ENCODE data around the gene TCTN2. TPM values are rescaled to one million over a fixed set of nuclear protein-coding genes. Genes with fewer than 3 reads are reported as not detected.

The TCTN2 gene
- total RNA-seq, 2 experiments from 2014 or later = 3.3 to 3.6 TPM

DNA sequence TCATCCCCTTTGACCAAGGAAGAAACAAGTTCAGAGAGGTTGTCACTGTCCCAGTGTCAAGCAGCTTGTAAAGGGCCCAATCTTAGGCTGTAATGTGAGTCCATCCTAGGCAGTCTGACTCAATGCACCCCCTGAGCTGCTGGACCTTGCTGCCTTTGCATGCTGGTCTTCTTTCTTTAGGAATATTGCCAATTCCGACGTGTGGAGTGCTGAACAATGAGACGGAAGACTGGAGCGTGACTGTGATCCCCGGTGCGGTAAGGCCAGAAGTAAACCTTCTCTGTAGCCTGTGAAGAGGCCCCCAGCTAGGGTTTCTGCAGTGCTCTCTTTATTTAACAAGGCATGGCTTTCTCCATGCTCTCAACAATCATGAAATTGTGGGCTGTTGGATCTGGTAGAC lies 963 bp downstream of the TCTN2 start:
- no peaks in the 10 kb centered on the region for H3K27me3 Mint-ChIP-seq
- H3K9me3 Mint-ChIP-seq = no peaks in the 10 kb centered on the region
- peaks cover 8% of the 10 kb centered on the region for H3K4me1 Mint-ChIP-seq
- H3K36me3 Mint-ChIP-seq = peaks cover 2% of the 10 kb centered on the region
- DNase-seq = no peak
- no peak overlapping the region for H3K27ac Mint-ChIP-seq
- peak overlapping the region; percentile 83 for H3K4me3 Mint-ChIP-seq

DNA sequence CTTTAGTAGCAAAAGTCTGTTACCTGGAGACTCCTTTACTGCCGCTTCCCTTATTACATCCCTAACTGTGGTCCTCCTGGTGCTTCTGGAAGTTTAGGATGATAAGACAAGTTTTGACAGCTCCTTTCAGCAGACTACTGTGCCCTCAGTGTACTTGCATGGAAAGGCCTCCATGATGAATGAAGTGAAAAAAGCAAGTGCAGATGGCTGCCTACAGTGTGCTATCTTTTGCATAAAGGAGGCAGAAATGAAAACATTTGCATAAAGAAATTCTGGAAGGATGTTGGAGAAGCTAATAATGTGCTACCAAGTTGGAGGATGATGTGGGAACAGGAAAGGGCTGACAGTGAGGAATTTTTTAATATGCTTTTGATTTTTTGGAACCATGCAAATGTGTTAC lies 4.5 kb downstream of the TCTN2 start:
- no peaks in the 10 kb centered on the region for H3K9me3 Mint-ChIP-seq
- peaks cover 8% of the 10 kb centered on the region for H3K4me1 Mint-ChIP-seq
- H3K36me3 Mint-ChIP-seq = peaks cover 2% of the 10 kb centered on the region
- H3K27ac Mint-ChIP-seq = no peak overlapping the region
- no peak overlapping the region for H3K4me3 Mint-ChIP-seq
- DNase-seq = no peak
- no peaks in the 10 kb centered on the region for H3K27me3 Mint-ChIP-seq

GRCh38 chr12:123676616-123677320 lies 5.9 kb downstream of the TCTN2 start:
- Mint-ChIP-seq H3K4me3 (no peak overlapping the region), H3K27me3 (no peaks in the 10 kb centered on the region), H3K27ac (no peak overlapping the region), H3K4me1 (peaks cover 2% of the 10 kb centered on the region), H3K36me3 (peaks cover 3% of the 10 kb centered on the region), H3K9me3 (no peaks in the 10 kb centered on the region)
- no peak for DNase-seq

- DNase-seq = no peak
- Mint-ChIP-seq H3K4me1 (peaks cover 2% of the 10 kb centered on the region), H3K4me3 (no peak overlapping the region), H3K27ac (no peak overlapping the region), H3K36me3 (peaks cover 3% of the 10 kb centered on the region), H3K9me3 (no peaks in the 10 kb centered on the region), H3K27me3 (no peaks in the 10 kb centered on the region)
These were observed 8.1 kb downstream of the TCTN2 start for GRCh38 chr12:123678981-123679380.

DNA sequence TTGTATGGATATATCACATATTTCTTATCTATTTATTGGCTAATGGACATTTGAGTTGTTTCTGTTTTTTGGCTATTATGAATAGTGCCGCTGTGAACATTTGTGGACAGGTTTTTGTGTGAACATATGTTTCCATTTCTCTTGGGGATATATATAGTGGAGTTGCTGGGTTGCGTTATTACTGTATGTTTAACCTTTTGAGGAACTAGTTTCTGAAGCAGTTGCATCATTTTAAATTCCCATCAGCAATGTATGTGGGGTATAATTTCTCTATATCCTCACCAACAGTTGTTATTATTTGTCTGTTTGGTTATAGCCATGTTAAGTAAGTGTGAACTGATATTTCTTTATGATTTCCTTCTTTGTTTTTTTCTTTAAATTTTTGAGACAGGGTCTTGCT lies 10.7 kb downstream of the TCTN2 start:
- no peaks in the 10 kb centered on the region for H3K9me3 Mint-ChIP-seq
- peaks cover 2% of the 10 kb centered on the region for H3K36me3 Mint-ChIP-seq
- peaks cover 2% of the 10 kb centered on the region for H3K4me1 Mint-ChIP-seq
- no peak overlapping the region for H3K4me3 Mint-ChIP-seq
- DNase-seq = no peak
- H3K27ac Mint-ChIP-seq = no peak overlapping the region
- no peaks in the 10 kb centered on the region for H3K27me3 Mint-ChIP-seq

DNA sequence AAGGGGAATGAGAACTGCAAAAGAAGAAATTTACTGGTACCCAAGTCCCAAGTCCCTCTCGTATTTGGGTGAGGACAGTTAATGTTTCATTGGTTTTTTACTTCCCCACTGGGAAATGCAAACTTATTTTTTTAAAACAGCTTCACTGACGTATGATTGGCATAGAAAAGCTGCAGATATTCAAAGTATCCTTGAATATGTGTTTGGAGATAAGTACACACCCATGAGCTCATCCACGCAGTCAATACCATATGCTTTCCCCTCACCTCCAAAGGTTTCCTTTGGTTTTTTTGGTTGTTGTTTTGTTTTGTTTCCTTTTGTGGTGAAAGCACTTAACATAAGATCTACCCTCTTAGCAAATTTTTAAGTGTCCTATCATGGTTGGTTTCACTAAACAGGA lies 13.1 kb downstream of the TCTN2 start:
- DNase-seq = no peak
- Mint-ChIP-seq H3K27ac (no peak overlapping the region), H3K36me3 (peaks cover 2% of the 10 kb centered on the region), H3K4me3 (no peak overlapping the region), H3K27me3 (no peaks in the 10 kb centered on the region), H3K9me3 (no peaks in the 10 kb centered on the region), H3K4me1 (peaks cover 2% of the 10 kb centered on the region)

- Mint-ChIP-seq H3K27ac (no peak overlapping the region), H3K4me1 (peaks cover 2% of the 10 kb centered on the region), H3K27me3 (no peaks in the 10 kb centered on the region), H3K4me3 (no peak overlapping the region), H3K9me3 (no peaks in the 10 kb centered on the region), H3K36me3 (no peaks in the 10 kb centered on the region)
- DNase-seq = no peak
These were observed 15.8 kb downstream of the TCTN2 start for GRCh38 chr12:123686636-123687190.

- Mint-ChIP-seq H3K27ac (no peak overlapping the region), H3K4me3 (no peak overlapping the region), H3K27me3 (no peaks in the 10 kb centered on the region), H3K36me3 (no peaks in the 10 kb centered on the region), H3K9me3 (no peaks in the 10 kb centered on the region), H3K4me1 (no peaks in the 10 kb centered on the region)
- DNase-seq = no peak
These were observed 19.4 kb downstream of the TCTN2 start for GRCh38 chr12:123690191-123690840.

DNA sequence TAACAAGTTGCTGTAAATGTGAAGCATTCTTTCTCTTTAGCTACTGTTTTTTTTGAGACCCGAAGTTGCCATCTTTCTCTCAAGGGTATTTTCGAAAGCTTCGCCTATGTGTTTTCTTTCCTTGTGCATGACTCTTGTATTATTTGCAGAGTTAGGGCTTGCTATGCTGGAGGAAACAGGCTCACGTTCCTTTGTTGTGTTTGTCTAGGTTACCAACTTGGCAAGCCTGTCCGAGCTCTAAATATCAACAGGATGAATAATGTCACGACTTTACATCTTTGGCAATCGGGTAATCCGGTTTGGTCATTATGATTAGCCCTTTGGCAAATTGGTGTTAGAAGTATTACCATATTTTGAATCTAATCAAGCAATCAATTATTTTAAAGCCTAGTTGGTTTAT lies 25.3 kb downstream of the TCTN2 start:
- no peak overlapping the region for H3K27ac Mint-ChIP-seq
- H3K9me3 Mint-ChIP-seq = no peaks in the 10 kb centered on the region
- no peaks in the 10 kb centered on the region for H3K27me3 Mint-ChIP-seq
- H3K4me3 Mint-ChIP-seq = no peak overlapping the region
- no peaks in the 10 kb centered on the region for H3K4me1 Mint-ChIP-seq
- H3K36me3 Mint-ChIP-seq = peaks cover 3% of the 10 kb centered on the region
- no peak for DNase-seq

DNA sequence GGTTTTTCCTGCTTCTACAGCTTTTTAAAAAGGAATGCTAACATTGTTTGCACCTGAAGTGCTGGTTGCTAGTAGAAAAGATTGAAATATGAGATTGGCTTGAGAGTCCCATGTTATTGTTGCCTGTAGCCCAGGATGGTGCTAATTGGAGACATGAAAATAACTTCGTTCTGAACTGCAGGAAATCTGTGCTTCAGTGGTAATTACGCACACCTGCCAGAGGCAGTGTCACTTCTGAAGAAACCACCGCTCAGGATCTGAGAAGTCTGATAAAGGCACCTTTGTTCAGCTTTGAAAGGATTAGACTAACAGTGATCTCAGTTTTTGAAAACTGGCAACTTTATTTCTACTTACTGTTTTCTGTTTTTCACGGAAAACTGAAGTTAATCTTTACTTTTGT lies 25.7 kb downstream of the TCTN2 start:
- Mint-ChIP-seq H3K4me1 (no peaks in the 10 kb centered on the region), H3K27ac (no peak overlapping the region), H3K9me3 (no peaks in the 10 kb centered on the region), H3K4me3 (no peak overlapping the region), H3K27me3 (no peaks in the 10 kb centered on the region), H3K36me3 (peaks cover 3% of the 10 kb centered on the region)
- no peak for DNase-seq

GRCh38 chr12:123705935-123706334 lies 35.0 kb downstream of the TCTN2 start:
- peaks cover 3% of the 10 kb centered on the region for H3K36me3 Mint-ChIP-seq
- no peak for DNase-seq
- H3K4me3 Mint-ChIP-seq = no peak overlapping the region
- no peaks in the 10 kb centered on the region for H3K9me3 Mint-ChIP-seq
- H3K27me3 Mint-ChIP-seq = no peaks in the 10 kb centered on the region
- no peaks in the 10 kb centered on the region for H3K4me1 Mint-ChIP-seq
- no peak overlapping the region for H3K27ac Mint-ChIP-seq

DNA sequence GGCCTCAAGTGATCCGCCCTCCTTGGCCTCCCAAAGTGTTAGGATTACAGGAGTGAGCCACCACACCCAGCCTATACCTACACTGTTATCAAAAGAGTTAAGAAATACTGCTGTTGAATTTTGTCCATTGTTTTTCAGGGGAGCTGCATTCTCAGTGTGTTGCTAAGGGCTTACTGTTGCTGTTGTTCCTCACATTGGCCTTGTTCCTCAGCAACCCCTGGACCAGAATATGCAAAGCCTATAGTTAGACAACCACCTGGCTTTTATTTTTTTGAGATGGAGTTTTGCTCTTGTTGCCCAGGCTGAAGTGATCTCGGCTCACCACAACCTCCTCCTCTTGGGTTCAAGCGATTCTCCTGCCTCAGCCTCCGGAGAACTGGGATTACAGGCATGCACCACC lies 36.6 kb downstream of the TCTN2 start:
- peaks cover 3% of the 10 kb centered on the region for H3K36me3 Mint-ChIP-seq
- H3K4me1 Mint-ChIP-seq = peaks cover 7% of the 10 kb centered on the region
- no peaks in the 10 kb centered on the region for H3K9me3 Mint-ChIP-seq
- no peak for DNase-seq
- no peak overlapping the region for H3K27ac Mint-ChIP-seq
- H3K27me3 Mint-ChIP-seq = no peaks in the 10 kb centered on the region
- no peak overlapping the region for H3K4me3 Mint-ChIP-seq

DNA sequence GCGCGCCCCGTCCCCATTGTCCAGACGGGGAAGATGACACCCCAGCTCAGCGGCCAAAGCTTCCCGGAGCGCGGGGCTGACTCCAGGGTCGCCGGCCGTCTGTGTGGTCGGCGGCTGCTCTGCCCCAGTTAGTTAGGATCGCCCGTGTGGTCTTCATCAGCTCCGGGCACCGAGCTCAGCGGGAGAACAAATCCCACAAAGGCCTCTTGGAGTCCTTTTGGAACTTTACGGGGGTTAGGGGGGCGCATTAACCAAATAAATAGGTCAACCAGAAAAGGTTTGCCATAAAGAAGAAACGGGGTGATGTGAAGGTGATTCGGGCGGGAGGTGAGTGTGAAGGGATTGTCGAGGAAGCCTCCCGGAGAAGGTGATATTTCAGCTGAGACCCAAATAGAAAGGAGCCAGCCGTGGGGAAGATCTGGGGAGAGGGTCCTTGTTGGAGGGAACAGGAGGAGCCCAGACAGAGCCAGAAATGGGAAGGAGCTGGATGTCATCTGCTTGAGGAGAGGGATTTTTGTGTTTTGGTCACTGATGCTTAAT lies 41.9 kb downstream of the TCTN2 start:
- Mint-ChIP-seq H3K36me3 (peaks cover 18% of the 10 kb centered on the region), H3K27me3 (no peaks in the 10 kb centered on the region), H3K9me3 (no peaks in the 10 kb centered on the region), H3K4me1 (peaks cover 33% of the 10 kb centered on the region), H3K27ac (peak overlapping the region; percentile 74), H3K4me3 (peak overlapping the region; percentile 87)
- DNase-seq = no peak

DNA sequence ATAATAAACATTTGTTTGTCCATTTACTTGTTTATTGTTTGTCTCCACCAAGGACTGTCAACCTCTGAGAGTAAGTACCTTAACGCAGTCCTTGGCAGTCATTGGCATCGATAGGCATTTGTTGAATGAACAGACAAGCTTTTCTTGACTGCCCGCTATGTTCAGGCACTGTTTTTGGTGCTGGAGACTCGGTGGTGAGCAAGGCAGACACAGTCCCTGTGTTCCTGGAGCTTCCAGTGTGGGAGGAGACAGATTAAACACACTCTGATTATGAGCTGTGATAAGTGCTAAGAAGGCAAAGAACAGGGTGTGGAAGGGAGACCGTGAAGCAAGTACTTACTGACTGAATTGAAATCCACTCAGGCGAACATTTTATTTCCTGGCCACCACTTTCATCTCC lies 42.5 kb downstream of the TCTN2 start:
- H3K27me3 Mint-ChIP-seq = no peaks in the 10 kb centered on the region
- no peak for DNase-seq
- peak overlapping the region; percentile 87 for H3K4me3 Mint-ChIP-seq
- peaks cover 33% of the 10 kb centered on the region for H3K4me1 Mint-ChIP-seq
- no peaks in the 10 kb centered on the region for H3K9me3 Mint-ChIP-seq
- peaks cover 19% of the 10 kb centered on the region for H3K36me3 Mint-ChIP-seq
- H3K27ac Mint-ChIP-seq = peak overlapping the region; percentile 74

DNA sequence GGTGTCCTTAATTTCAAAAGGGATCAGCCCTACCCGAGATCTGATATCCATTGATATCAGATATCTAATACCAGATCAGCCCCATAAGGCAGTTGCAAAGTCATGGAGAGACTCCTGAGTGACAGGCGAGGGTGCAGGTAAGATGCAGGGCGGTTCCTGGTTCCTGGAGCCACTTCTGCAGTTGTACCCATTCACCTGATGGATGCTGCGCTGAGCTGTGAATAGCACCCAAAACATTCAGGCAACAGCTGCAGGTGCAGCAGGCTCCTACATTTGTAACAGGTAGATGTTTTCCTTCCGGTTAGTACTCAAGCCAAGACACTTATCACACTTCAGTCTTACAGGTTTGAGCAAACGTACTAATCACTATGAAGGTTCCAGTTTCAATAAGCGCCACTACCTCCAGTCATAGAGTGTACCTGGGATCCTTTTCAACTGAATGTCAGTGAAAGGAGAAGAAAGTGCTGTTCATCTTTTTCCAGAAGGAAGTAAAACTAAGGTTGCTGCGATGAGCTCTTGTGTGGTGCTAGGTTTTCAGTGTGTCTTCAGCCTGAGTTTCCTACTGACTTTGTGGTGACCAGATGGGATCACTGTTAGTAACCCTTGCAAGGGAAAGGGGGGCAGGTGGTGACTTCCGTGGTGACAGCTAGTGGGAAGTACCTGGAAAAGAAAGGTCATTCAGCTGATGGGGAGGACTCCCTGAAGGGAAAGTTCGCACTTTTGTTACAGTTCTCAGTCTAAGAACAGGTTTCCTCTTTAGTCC lies 43.1 kb downstream of the TCTN2 start:
- Mint-ChIP-seq H3K36me3 (peaks cover 19% of the 10 kb centered on the region), H3K27ac (peak overlapping the region; percentile 74), H3K4me3 (peak overlapping the region; percentile 87), H3K27me3 (no peaks in the 10 kb centered on the region), H3K4me1 (peaks cover 33% of the 10 kb centered on the region), H3K9me3 (no peaks in the 10 kb centered on the region)
- peak; percentile 47 for DNase-seq

Data from activated naive CD8-positive, alpha-beta T cell treated with anti-CD3 and anti-CD28 coated beads for 36 hours (primary cell).